ENCODE results near the gene SUPT3H. TPM values are rescaled to one million over a fixed set of nuclear protein-coding genes. Genes with fewer than 3 reads are reported as not detected.
A peak's percentile ranks its signal among the peaks of the same experiment; 100 is the strongest.

SUPT3H gene
- polyA plus RNA-seq, 3 donors = 2.4 to 3.5 (median 2.5) TPM

DNA sequence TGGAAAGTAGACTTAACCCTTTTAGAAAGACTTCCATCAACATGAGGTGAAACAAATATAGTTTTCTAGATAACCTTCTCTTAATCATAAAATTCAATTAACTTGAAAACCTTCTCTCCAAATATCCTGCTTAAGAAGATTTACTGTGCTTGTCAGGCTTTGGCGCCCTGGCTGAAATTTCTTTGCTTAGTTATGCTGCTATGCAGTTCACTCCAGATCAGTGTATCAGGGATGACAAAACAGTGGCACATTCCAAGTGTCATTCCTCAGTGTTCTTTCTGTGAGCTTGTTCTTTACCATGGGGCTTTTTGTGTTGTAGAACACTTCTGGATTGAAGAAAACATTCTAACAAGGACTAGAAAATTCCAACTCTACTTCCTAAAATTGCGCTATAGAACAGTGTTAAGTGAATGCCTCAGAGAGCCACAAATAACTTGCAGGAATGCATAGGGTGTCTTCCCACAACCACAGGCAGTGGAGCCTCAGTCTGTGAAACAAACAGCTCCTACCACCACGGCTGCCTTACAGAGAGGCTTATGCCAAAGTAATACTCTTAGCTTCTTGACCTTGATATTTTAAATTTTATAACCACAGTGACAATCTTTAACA is 546.6 kb downstream of the SUPT3H start:
- Histone ChIP-seq H3K4me2 (replicated peaks; ENCODE audit: extremely low read depth, low read length, poor library complexity, severe bottlenecking) (no peak overlapping the region), H3K36me3 (replicated peaks in 1 of 2; ENCODE audit: control insufficient read depth in 1 of 2, insufficient read depth in 2 of 2, low read length in 2 of 2) (no peaks in the 10 kb centered on the region), H3K27me3 (ENCODE audit: control insufficient read depth in 2 of 2, insufficient read depth in 2 of 2, low read length in 2 of 2) (no peaks in the 10 kb centered on the region), H3K9me3 (replicated peaks in 1 of 2; ENCODE audit: control insufficient read depth in 1 of 2, insufficient read depth in 1 of 2, low read length in 2 of 2) (no peaks in the 10 kb centered on the region), H2AFZ (ENCODE audit: insufficient read depth, low read depth, low read length, poor library complexity, severe bottlenecking) (no peak overlapping the region), H3K79me2 (ENCODE audit: insufficient read depth, low read length) (no peaks in the 10 kb centered on the region), H3K9ac (ENCODE audit: insufficient read depth, low read length, poor library complexity, severe bottlenecking) (no peak overlapping the region), H3K4me1 (ENCODE audit: control insufficient read depth in 1 of 2, insufficient read depth in 2 of 2, low read length in 2 of 2) (peaks cover 23 to 34% of the 10 kb centered on the region in 2 donors), H3K4me3 (replicated peaks in 1 of 3; ENCODE audit: low read depth in 2 of 3, low read length in 3 of 3) (no peak overlapping the region), H3K27ac (ENCODE audit: low read depth in 1 of 2, low read length in 2 of 2) (no peak overlapping the region), H4K20me1 (ENCODE audit: insufficient read depth, low read length) (no peaks in the 10 kb centered on the region)
- intact Hi-C loops (cut with micrococcal nuclease) = no loop called here
- WGBS (ENCODE audit: insufficient coverage) = 93% methylated on average over 2 of the region's 3 CpGs
- Mint-ChIP-seq H3K4me3 (no peak overlapping the region), H3K9me3 (no peaks in the 10 kb centered on the region), H3K36me3 (no peaks in the 10 kb centered on the region), H3K27ac (peak overlapping the region in 1 of 7 donors; percentile 31), H3K4me1 (peaks cover 29% of the 10 kb centered on the region), H3K27me3 (ENCODE audit: low read depth in 3 of 3) (peaks cover 0 to 5% (median 0%) of the 10 kb centered on the region in 3 donors)
- no peak for TF ChIP-seq CTCF (IDR thresholded peaks at IDR 0.05)
- DNase-seq = no peak

- Mint-ChIP-seq H3K9me3 (no peaks in the 10 kb centered on the region), H3K36me3 (no peaks in the 10 kb centered on the region), H3K4me3 (no peak overlapping the region), H3K4me1 (peaks cover 29% of the 10 kb centered on the region), H3K27me3 (ENCODE audit: low read depth in 3 of 3) (peaks cover 0 to 5% (median 0%) of the 10 kb centered on the region in 3 donors), H3K27ac (peak overlapping the region in 1 of 7 donors; percentile 7)
- no peak overlapping the region for H3K27ac ChIP-seq (ENCODE audit: low read depth in 1 of 2, low read length in 2 of 2)
- H3K4me1 ChIP-seq (ENCODE audit: control insufficient read depth in 1 of 2, insufficient read depth in 2 of 2, low read length in 2 of 2) = peaks cover 23 to 34% of the 10 kb centered on the region in 2 donors
- no peak overlapping the region for H3K9ac ChIP-seq (ENCODE audit: insufficient read depth, low read length, poor library complexity, severe bottlenecking)
- TF ChIP-seq CTCF (IDR thresholded peaks at IDR 0.05) = no peak
- DNase-seq = no peak
- no CpG with 5 or more reads among the region's 2 CpGs for WGBS (ENCODE audit: insufficient coverage)
- no peak overlapping the region for H3K4me3 ChIP-seq (replicated peaks in 1 of 3; ENCODE audit: low read depth in 2 of 3, low read length in 3 of 3)
- intact Hi-C loops (cut with micrococcal nuclease) = loop anchor here in 1 of 2 donors (10.0 kb wide), 1 partner anchor 175 kb away; no protein-coding TSS in a partner anchor
- H3K79me2 ChIP-seq (ENCODE audit: insufficient read depth, low read length) = no peaks in the 10 kb centered on the region
- H2AFZ ChIP-seq (ENCODE audit: insufficient read depth, low read depth, low read length, poor library complexity, severe bottlenecking) = no peak overlapping the region
- no peaks in the 10 kb centered on the region for H4K20me1 ChIP-seq (ENCODE audit: insufficient read depth, low read length)
- no peak overlapping the region for H3K4me2 ChIP-seq (replicated peaks; ENCODE audit: extremely low read depth, low read length, poor library complexity, severe bottlenecking)
- no peaks in the 10 kb centered on the region for H3K36me3 ChIP-seq (replicated peaks in 1 of 2; ENCODE audit: control insufficient read depth in 1 of 2, insufficient read depth in 2 of 2, low read length in 2 of 2)
- no peaks in the 10 kb centered on the region for H3K9me3 ChIP-seq (replicated peaks in 1 of 2; ENCODE audit: control insufficient read depth in 1 of 2, insufficient read depth in 1 of 2, low read length in 2 of 2)
- no peaks in the 10 kb centered on the region for H3K27me3 ChIP-seq (ENCODE audit: control insufficient read depth in 2 of 2, insufficient read depth in 2 of 2, low read length in 2 of 2)
These were observed 547.9 kb downstream of the SUPT3H start for GRCh38 chr6:44829836-44830235.
